Endothelial cell of umbilical vein (primary cell): ENCODE measurements around the gene TEKTIP1. TPM values are rescaled to one million over a fixed set of nuclear protein-coding genes. Genes with fewer than 3 reads are reported as not detected.

ENCODE experiments used
- BruUV-seq: library from RNA; stranded (reverse); fragments of 400-500 nt; replicated peaks from 2 replicates; lab custom pipeline; 2021; lab: Mats Ljungman, UMichigan
- CTCF ChIA-PET: fragments of 300-600, 350-600 bp; sonication (Branson Sonifier 250); formaldehyde crosslinking; loops from one replicate; lab custom pipeline; 2021; ENCODE audit warnings: antibody characterized with exemption, inconsistent platforms; lab: Charles Lee
- POLR2A ChIA-PET: fragments of 300-600, 350-600 bp; sonication (Branson Sonifier 250); formaldehyde crosslinking; loops from one replicate; lab custom pipeline; 2021; ENCODE audit warnings: antibody characterized with exemption, inconsistent platforms; lab: Charles Lee
- DNase-seq: peaks from one replicate; pipeline ENCODE4 v3.0.0-alpha.2; 2011; ENCODE audit warnings: low read depth, low spot score
- FAIRE-seq: peaks from 2 replicates; lab custom pipeline; 2011; peaks lifted over from hg19 to GRCh38; lab: Jason Lieb, UNC
- H2AFZ ChIP-seq: 2 replicates; pipeline ENCODE4 v1.6.0; 2012; ENCODE audit warnings: low read depth, low read length, control low read depth, inconsistent platforms
- H3K27ac ChIP-seq: 2 replicates; pipeline ENCODE4 v1.5.1; 2011; ENCODE audit warnings: low read depth, mild to moderate bottlenecking, control low read depth, low read length, moderate library complexity; ENCODE audit not compliant: insufficient read depth
- H3K27me3 ChIP-seq, 2 experiments: 2 replicates each; pipeline versions ENCODE4 v1.6.0 to v1.6.1; 2011; ENCODE audit warnings: low read length in 2 of 2, mixed read lengths in 1 of 2; ENCODE audit not compliant: control insufficient read depth in 2 of 2, insufficient read depth in 2 of 2
- H3K36me3 ChIP-seq, 2 experiments: 2 replicates in 1 of 2; 3 replicates in 1 of 2; pipeline ENCODE4 v1.5.1; 2011; ENCODE audit warnings: low read length in 2 of 2, mild to moderate bottlenecking in 1 of 2, moderate library complexity in 1 of 2; ENCODE audit not compliant: control insufficient read depth in 2 of 2, insufficient read depth in 2 of 2; ENCODE audit errors: extremely low read depth in 1 of 2
- H3K4me1 ChIP-seq: 3 replicates; pipeline ENCODE4 v1.5.1; 2011; ENCODE audit warnings: mild to moderate bottlenecking, low read length; ENCODE audit not compliant: control insufficient read depth, insufficient read depth; ENCODE audit errors: extremely low read depth
- H3K4me2 ChIP-seq: 2 replicates; pipeline ENCODE4 v1.6.1; 2011; ENCODE audit warnings: low read length, control low read depth, mixed read lengths; ENCODE audit not compliant: insufficient read depth
- H3K4me3 ChIP-seq, 3 experiments: fragments of 200-600 bp in 1 of 3; sonication (generic), shearing (Covaris generic) in 1 of 3; replicated peaks in 1 of 3; 2 replicates each; pipeline ENCODE4 v1.5.1; 2011 to 2016; ENCODE audit warnings: control low read depth in 3 of 3, low read length in 3 of 3, mild to moderate bottlenecking in 2 of 3, inconsistent platforms in 1 of 3, low read depth in 1 of 3, moderate library complexity in 1 of 3; ENCODE audit not compliant: insufficient read depth in 1 of 3
- H3K79me2 ChIP-seq: 2 replicates; pipeline ENCODE4 v1.6.0; 2012; ENCODE audit warnings: low read length, inconsistent platforms; ENCODE audit not compliant: control insufficient read depth, insufficient read depth
- H3K9ac ChIP-seq: replicated peaks from 2 replicates; pipeline ENCODE3; 2011; ENCODE audit warnings: low read length, control low read depth; ENCODE audit not compliant: insufficient read depth; ENCODE audit errors: extremely low read depth
- H3K9me1 ChIP-seq: replicated peaks from 3 replicates; pipeline ENCODE4 v1.6.0; 2011; ENCODE audit warnings: mild to moderate bottlenecking, low read length; ENCODE audit not compliant: control insufficient read depth, insufficient read depth; ENCODE audit errors: extremely low read depth
- H3K9me3 ChIP-seq: replicated peaks from 2 replicates; pipeline ENCODE4 v1.5.1; 2012; ENCODE audit warnings: low read length, inconsistent platforms; ENCODE audit not compliant: control insufficient read depth, insufficient read depth
- H4K20me1 ChIP-seq: replicated peaks from 2 replicates; pipeline ENCODE3; 2011; ENCODE audit warnings: mild to moderate bottlenecking, low read length; ENCODE audit not compliant: control insufficient read depth, insufficient read depth; ENCODE audit errors: extremely low read depth
- EZH2 ChIP-seq: IDR thresholded peaks from 2 replicates; pipeline ENCODE4 v1.6.1; 2012; ENCODE audit warnings: borderline replicate concordance, low read depth, mild to moderate bottlenecking, moderate library complexity, low read length, inconsistent platforms; ENCODE audit not compliant: severe bottlenecking
- FOS ChIP-seq: IDR thresholded peaks from 2 replicates; pipeline ENCODE4 v1.6.1; 2011; ENCODE audit warnings: mild to moderate bottlenecking, low read length, moderate library complexity, borderline replicate concordance; ENCODE audit not compliant: insufficient read depth
- GATA2 ChIP-seq: IDR thresholded peaks from 2 replicates; pipeline ENCODE4 v1.7.0; 2011; ENCODE audit warnings: low read depth, mild to moderate bottlenecking, moderate library complexity, mixed read lengths, low read length; ENCODE audit not compliant: insufficient read length, insufficient read depth
- JUN ChIP-seq: IDR thresholded peaks from 2 replicates; pipeline ENCODE4 v1.6.1; 2011; ENCODE audit warnings: borderline replicate concordance, low read depth; ENCODE audit not compliant: insufficient read length, insufficient read depth
- MAX ChIP-seq: IDR thresholded peaks from 2 replicates; pipeline ENCODE4 v1.6.1; 2011; ENCODE audit not compliant: insufficient read depth, insufficient read length
- MYC ChIP-seq: IDR thresholded peaks from one replicate; pipeline ENCODE4 v1.6.1; 2011; ENCODE audit warnings: mild to moderate bottlenecking, low read depth, low read length
- POLR2A ChIP-seq: IDR thresholded peaks from 2 replicates; pipeline ENCODE4 v1.6.1; 2012; ENCODE audit warnings: low read depth, mild to moderate bottlenecking, control low read depth, low read length
- POLR2AphosphoS5 ChIP-seq: IDR thresholded peaks from 2 replicates; pipeline ENCODE4 v1.6.1; 2012; ENCODE audit warnings: low read depth, mild to moderate bottlenecking, control low read depth, low read length, moderate library complexity; ENCODE audit not compliant: insufficient read depth
- dilution Hi-C: fragments of 300-500 bp; cut with MboI; formaldehyde crosslinking; loops from one replicate; pipeline ENCODE4 v1.15.0; 2019; ENCODE audit warnings: low sequenced_read_pairs; ENCODE audit not compliant: extremely low pct_ligation_motif_present
- intact Hi-C: fragments of 100-400 bp; cut with micrococcal nuclease; formaldehyde crosslinking; loops from one replicate; pipeline ENCODE4 v1.10.0; 2022
- polyA plus RNA-seq, 4 experiments: library from polyadenylated mRNA; depleted of rRNA in 3 of 4; stranded (reverse) in 3 of 4; unstranded in 1 of 4; fragments of >200 nt; gene quantifications; 2 replicates each; pipeline versions ENCODE4 v1.2.1 to v1.2.3, GENCODE V29; 2011 to 2012; ENCODE audit warnings: missing spikeins in 1 of 4
- total RNA-seq: library from RNA; stranded (reverse); gene quantifications from 2 replicates; pipeline ENCODE4 v1.2.3, GENCODE V29; 2021
- TF ChIP-seq, protein P1 (sequence below), 2 donors: IDR thresholded peaks; 1 replicate in 1 of 2; 2 replicates in 1 of 2; pipeline ENCODE4 v1.5.1; 2011; ENCODE audit warnings: low read length in 2 of 2, mild to moderate bottlenecking in 2 of 2, moderate library complexity in 2 of 2, control low read depth in 1 of 2, inconsistent platforms in 1 of 2, low read depth in 1 of 2; ENCODE audit not compliant: insufficient read depth in 1 of 2; ENCODE audit errors: extremely low read depth in 1 of 2

The TEKTIP1 gene
- total and polyA plus RNA-seq, 2 donors (not counting 3 experiments of a cell fraction or from before 2014, with no cell fraction given) = 0.73 TPM; not detected in 1

- Histone ChIP-seq H2AFZ (no peak overlapping the region), H3K27me3 (no peaks in the 10 kb centered on the region), H3K4me3 (no peak overlapping the region), H3K36me3 (no peaks in the 10 kb centered on the region), H3K4me1 (no peaks in the 10 kb centered on the region), H3K27ac (no peak overlapping the region), H4K20me1 (no peaks in the 10 kb centered on the region), H3K9me1 (no peaks in the 10 kb centered on the region), H3K79me2 (no peaks in the 10 kb centered on the region), H3K9me3 (no peaks in the 10 kb centered on the region), H3K4me2 (no peak overlapping the region), H3K9ac (no peak overlapping the region)
- DNase-seq (no peak), FAIRE-seq (no peak)
- BruUV-seq = no TSS peak
- TF ChIP-seq MAX (no peak), EZH2 (no peak), POLR2AphosphoS5 (no peak), POLR2A (no peak), GATA2 (no peak), FOS (no peak), MYC (no peak), JUN (no peak)
- TF ChIP-seq, protein P1, sequence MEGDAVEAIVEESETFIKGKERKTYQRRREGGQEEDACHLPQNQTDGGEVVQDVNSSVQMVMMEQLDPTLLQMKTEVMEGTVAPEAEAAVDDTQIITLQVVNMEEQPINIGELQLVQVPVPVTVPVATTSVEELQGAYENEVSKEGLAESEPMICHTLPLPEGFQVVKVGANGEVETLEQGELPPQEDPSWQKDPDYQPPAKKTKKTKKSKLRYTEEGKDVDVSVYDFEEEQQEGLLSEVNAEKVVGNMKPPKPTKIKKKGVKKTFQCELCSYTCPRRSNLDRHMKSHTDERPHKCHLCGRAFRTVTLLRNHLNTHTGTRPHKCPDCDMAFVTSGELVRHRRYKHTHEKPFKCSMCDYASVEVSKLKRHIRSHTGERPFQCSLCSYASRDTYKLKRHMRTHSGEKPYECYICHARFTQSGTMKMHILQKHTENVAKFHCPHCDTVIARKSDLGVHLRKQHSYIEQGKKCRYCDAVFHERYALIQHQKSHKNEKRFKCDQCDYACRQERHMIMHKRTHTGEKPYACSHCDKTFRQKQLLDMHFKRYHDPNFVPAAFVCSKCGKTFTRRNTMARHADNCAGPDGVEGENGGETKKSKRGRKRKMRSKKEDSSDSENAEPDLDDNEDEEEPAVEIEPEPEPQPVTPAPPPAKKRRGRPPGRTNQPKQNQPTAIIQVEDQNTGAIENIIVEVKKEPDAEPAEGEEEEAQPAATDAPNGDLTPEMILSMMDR (IDR thresholded peaks at IDR 0.05; ENCODE audit: extremely low read depth in 1 of 2, insufficient read depth in 1 of 2, low read depth in 1 of 2, low read length in 2 of 2) = no peak
- CTCF ChIA-PET = interaction anchor here (1.6 to 2.4 kb wide), 2 partner anchors 8 to 19 kb away, joined by 3 to 10 read pairs; no protein-coding TSS in a partner anchor
- intact Hi-C loops (no loop called here), dilution Hi-C loops (no loop called here)
- POLR2A ChIA-PET = no interaction called here
Observed at GRCh38 chr19:3563709-3564524, 24.9 kb downstream of the TEKTIP1 start.
